GM18520 (cell line): Measurements from ENCODE around the gene CTU2.
A peak's percentile ranks its signal among the peaks of the same experiment; 100 is the strongest.

ENCODE experiments used
- ATAC-seq: cut with Tn5 transposase; IDR thresholded peaks from one replicate; pipeline ENCODE4 v1.9.1; 2021; ENCODE audit not compliant: unreplicated experiment

The CTU2 gene

GRCh38 chr16:88696441-88696840 lies 9.9 kb upstream of the CTU2 start:
- ATAC-seq = no peak

GRCh38 chr16:88697116-88697830 lies 9.0 kb upstream of the CTU2 start:
- no peak for ATAC-seq

- ATAC-seq = no peak
Observed at GRCh38 chr16:88697831-88698615, 8.3 kb upstream of the CTU2 start.

- no peak for ATAC-seq
Observed at GRCh38 chr16:88698646-88699045, 7.7 kb upstream of the CTU2 start.

- ATAC-seq = no peak
Observed at GRCh38 chr16:88699180-88699579, 7.1 kb upstream of the CTU2 start.

- no peak for ATAC-seq
Observed at GRCh38 chr16:88700322-88700635, 6.0 kb upstream of the CTU2 start.

- ATAC-seq = peak; percentile 43
Observed at GRCh38 chr16:88700636-88701482, 5.4 kb upstream of the CTU2 start.

- ATAC-seq = no peak
Observed at GRCh38 chr16:88701581-88702370, 4.5 kb upstream of the CTU2 start.

GRCh38 chr16:88702371-88703210 lies 3.7 kb upstream of the CTU2 start:
- no peak for ATAC-seq

- ATAC-seq = no peak
Observed at GRCh38 chr16:88703486-88704309, 2.6 kb upstream of the CTU2 start.

GRCh38 chr16:88705076-88705684 lies 1.1 kb upstream of the CTU2 start:
- ATAC-seq = no peak

GRCh38 chr16:88705801-88706228 lies 488 bp upstream of the CTU2 start:
- ATAC-seq = peak; percentile 16

- no peak for ATAC-seq
Observed at GRCh38 chr16:88706965-88707826, 893 bp downstream of the CTU2 start.

GRCh38 chr16:88710556-88710955 lies 4.3 kb downstream of the CTU2 start:
- ATAC-seq = no peak

GRCh38 chr16:88711750-88712340 lies 5.5 kb downstream of the CTU2 start:
- no peak for ATAC-seq

- ATAC-seq = no peak
Observed at GRCh38 chr16:88712362-88712979, 6.2 kb downstream of the CTU2 start.

- no peak for ATAC-seq
Observed at GRCh38 chr16:88713054-88713453, 6.8 kb downstream of the CTU2 start.
